CD4-positive, alpha-beta T cell treated with Interleukin-4 for 1 hour (primary cell): ENCODE data around the gene RASA3.

Source experiments
- DNase-seq, 2 donors: peaks; one replicate each; pipeline ENCODE4 v3.0.0-alpha.2; 2020 to 2022

Gene RASA3

GRCh38 chr13:114046431-114046975 is 85.9 kb downstream of the RASA3 start:
- DNase-seq, result no peak

- DNase-seq, result no peak
Observed at GRCh38 chr13:114045113-114045735, 87.2 kb downstream of the RASA3 start.

DNA sequence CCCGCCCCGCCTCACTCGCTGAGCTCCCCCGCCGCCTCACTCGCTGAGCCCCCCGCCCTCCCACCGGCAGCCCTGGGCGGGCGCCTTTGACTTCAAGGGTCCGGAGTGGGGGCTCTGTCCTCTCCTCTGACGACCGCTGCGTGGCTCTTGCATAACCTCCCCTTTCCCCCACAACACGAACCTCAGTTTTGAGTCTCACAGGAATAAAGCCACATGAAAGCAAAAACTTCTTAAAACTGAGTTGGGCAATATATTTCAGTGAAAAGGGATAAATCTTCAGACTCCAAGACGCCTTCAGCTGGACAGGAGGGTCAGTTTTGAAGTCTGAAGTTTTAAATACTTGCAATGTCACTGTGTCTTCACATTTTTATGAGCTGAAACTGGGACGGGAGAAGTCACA is 87.9 kb downstream of the RASA3 start:
- no peak for DNase-seq

GRCh38 chr13:114043421-114044053 is 88.9 kb downstream of the RASA3 start:
- DNase-seq, result peak in 1 of 2 donors; percentile 57

DNA sequence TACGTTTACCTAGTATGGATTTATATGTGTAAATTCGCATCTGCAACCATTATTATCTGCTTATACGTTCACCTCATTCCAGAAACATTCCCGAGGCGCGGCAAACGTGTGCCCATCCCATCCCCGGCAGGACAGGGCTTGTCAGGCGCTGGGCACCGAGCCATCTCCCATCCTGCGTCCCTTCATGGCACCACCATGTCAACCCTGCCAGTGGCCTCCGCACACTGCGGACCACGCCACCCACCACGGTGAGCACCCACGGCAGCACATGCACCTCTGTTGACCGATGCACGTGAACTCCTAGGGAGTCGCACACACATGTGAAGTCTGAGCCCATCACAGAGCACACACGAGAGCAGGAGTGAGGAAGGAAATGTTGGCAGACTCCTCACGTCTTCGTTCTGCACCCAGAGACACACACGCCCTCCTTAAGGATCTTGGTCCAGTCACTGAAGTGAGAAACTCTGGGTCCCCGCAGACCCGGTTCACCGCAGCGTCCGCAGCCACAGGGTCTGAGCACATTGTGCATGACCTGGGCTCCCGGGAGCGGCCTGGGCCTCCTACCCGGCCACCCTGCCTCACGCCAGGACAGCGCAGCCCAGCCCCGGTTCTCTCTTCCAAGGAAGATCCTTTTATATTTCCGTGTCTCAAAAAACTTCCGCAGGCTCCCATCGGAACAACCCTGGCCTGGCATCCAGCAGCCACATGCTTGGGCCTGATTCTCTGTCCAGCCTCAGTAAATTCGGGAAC is 90.2 kb downstream of the RASA3 start:
- DNase-seq, result no peak

DNA sequence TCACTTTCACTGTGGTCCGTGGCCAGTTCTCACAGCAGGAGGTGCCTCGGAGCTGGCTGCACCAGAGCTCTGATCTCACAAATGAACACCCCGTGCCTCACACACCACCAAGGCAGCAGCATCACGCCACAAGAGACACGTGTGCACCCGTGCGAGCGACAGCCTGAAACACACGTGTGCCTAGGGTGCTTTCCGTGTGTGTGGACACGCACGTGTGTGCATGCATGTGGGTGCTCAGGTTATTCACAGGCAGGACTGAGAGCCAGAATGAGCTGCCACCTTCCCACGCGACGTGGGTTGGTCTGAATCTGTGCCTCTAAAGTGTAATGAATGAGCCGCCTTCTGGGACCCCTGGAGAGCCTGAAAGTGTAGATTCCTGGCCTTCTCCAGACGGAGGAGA is 90.9 kb downstream of the RASA3 start:
- DNase-seq, result no peak

- DNase-seq, result no peak
Observed at GRCh38 chr13:114039471-114040141, 92.8 kb downstream of the RASA3 start.

DNA sequence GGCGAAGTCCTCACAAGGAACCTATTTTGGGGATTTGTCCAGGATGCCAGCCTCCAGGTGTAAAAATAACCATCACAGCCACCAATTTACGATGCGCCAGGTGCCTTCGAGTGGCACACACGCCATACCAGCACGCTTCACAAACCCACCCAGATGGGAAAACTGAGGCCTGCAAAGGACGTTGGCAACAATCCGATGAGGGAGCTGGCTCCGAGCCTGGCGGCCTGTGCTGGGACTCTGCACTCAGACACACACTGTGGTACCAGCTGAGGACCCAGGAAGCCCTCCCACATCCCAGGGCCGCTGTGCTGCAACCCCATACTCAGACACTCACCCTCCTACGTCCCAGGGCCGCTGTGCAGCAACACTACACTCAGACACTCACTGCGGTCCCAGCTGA is 93.5 kb downstream of the RASA3 start:
- no peak for DNase-seq

GRCh38 chr13:114038211-114038613 is 94.2 kb downstream of the RASA3 start:
- no peak for DNase-seq

DNA sequence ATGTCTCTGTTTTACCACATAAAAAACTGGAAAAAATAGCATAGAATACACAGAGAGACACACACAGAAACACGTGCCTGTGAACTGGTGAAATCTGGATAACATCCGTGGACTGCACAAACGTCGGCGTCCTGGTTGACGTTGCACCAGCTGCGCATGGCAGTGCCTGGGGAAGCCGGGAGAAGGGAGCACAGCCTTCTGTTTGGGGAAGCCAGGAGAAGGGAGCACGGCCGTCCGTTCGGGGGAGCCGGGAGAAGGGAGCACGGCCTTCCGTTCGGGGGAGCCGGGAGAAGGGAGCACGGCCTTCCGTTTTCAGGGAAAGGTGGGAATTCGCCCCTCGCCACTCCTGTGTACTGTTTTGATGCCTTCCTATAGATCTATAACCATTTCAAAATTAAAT is 94.7 kb downstream of the RASA3 start:
- no peak for DNase-seq

DNA sequence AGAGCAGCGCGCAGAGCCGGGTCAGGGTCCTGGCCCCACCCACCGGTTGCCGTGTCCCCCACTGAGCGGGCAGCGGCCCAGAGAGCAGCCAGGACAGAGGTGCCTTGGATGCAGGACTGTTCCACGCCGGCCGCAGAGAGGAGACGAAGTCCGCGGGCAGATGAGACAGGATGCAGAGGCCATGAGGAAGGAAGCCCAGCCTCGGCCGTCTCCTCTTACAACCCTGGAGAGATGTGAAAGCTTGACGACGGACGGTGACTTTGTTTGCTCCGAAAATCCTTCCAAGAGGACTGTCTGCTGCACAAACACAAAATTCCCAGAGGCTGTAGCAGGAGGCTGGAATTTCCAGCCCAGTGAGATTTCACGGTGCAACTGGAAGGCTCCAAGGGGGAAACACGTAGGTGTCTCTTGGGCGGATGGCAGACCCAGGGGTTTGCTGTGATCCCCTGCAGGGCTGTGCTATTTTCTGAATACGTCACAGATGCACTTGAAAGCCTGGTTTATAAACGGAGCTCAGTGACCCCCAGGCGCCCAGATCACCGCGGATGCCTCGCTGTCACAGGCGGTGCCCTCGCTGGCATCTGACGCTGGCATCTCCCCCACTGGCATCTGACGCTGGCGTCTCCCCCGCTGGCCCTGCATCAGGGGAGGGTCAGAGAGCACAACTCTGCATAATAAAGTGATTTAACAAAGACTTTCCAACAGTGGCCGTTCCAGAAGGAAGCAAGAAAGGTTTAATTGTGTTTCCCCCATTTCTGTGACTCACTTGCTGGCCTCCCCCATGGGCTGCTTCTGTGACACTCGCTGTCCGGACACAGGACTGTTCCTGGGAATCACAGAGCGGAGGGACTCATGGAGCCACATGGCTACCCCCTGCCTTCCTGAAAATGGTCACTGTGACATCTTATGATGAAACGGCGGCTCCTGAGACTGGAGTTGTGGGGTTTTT is 96.6 kb downstream of the RASA3 start:
- DNase-seq, result peak in 1 of 2 donors; percentile 23

- DNase-seq, result no peak
Observed at GRCh38 chr13:114035186-114035582, 97.2 kb downstream of the RASA3 start.

- DNase-seq, result no peak
Observed at GRCh38 chr13:114034481-114034891, 97.9 kb downstream of the RASA3 start.

- no peak for DNase-seq
Observed at GRCh38 chr13:114033541-114034315, 98.7 kb downstream of the RASA3 start.

GRCh38 chr13:114032126-114032799 is 100.2 kb downstream of the RASA3 start:
- DNase-seq, result no peak

GRCh38 chr13:114031631-114032030 is 100.8 kb downstream of the RASA3 start:
- DNase-seq, result no peak

DNA sequence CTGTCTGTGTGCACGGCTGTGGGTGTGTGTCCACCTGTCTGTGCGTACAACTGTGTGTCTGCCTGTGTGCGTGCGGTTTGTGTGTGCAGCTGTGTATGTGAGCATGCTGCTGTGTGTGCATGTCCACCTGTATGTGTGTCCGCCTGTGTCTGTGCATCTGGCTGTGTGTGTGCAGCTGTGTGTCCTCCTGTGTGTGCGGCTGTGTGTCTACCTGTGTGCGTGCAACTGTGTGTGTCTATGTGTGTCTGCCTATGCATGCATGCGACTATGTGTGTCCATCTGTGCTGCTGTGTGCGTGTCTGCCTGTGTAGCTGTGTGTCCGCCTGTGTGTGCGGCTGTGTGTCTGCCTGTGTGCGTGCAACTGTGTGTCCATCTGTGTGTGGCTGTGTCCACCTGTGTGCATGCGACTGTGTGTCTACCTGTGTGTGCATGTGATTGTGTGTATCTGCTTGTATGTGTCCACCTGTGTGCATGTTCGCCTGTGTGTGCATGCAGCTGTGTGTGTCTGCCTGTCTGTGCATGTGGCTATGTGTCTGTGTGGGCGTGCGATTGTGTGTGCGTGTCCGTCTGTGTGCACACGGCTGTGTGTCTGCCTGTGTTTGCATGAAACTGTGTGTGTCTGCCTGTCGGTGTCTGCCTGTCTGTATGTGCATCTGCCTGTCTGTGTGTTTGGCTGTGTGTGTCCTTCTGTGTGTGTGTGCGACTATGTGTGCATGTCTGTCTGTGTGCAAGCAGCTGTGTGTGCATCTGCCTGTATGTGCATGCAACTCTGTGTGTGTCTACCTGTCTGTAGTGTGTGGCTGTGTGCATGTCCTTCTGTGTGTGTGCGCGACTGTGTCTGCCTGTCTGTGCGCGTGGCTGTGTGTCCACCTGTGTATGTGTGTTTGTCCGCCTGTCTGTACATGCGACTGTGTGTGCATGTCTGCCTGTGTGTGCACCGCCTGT is 101.5 kb downstream of the RASA3 start:
- DNase-seq, result no peak

DNA sequence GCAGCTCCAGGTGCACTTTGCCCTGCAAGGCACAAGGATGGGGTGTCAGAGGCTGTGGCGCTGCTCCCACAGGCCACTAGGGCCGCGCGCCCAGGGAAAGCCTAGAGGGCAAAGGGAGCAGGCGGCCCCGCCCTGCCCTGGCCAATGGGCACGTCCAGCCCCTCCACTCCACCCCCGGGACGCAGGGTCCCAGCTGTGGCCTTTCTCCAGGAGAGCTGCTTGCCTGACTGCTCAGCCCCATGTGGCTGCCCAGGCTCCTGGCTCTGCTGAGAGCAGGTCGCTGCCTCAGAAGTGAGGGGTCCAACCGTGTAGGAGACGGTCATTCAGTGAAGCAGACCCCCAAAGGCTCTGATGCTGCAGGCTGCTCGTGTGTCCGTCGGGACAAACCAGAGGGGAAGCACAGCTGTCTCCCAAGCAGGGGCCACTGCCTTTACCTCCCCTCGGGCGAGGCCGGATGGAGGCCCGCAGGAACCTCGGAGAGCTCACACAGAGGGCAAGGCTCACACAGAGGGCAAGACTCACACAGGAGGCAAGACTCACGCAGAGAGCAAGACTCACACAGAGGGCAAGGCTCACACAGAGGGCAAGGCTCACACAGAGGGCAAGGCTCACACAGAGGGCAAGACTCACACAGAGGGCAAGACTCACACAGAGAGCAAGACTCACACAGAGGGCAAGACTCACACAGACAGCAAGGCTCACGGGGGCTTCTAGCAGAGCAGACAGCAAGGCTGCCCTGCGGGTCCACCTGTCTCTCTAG is 102.4 kb downstream of the RASA3 start:
- DNase-seq, result no peak

- no peak for DNase-seq
Observed at GRCh38 chr13:114027826-114028225, 104.6 kb downstream of the RASA3 start.
